ENCODE measurements around the gene PRC1. TPM values are rescaled to one million over a fixed set of nuclear protein-coding genes. Genes with fewer than 3 reads are reported as not detected.

PRC1 gene
- total RNA-seq, 3 donors from 2014 or later: 10.9 to 41.0 (median 12.3) TPM

GRCh38 chr15:90936823-90937222 is 57.5 kb downstream of the PRC1 start:
- H3K9me3 ChIP-seq: no peaks in the 10 kb centered on the region
- intact Hi-C loops (cut with DNase I, micrococcal nuclease): no loop called here
- ATAC-seq (no peak), DNase-seq (no peak)
- TF ChIP-seq CTCF (IDR thresholded peaks at IDR 0.05): no peak
- no peak overlapping the region for H3K4me3 ChIP-seq
- H3K4me1 ChIP-seq (ENCODE audit: low read depth): peaks cover 14% of the 10 kb centered on the region
- H3K36me3 ChIP-seq (ENCODE audit: low read depth): peaks cover 6% of the 10 kb centered on the region

GRCh38 chr15:90934949-90935751 is 59.2 kb downstream of the PRC1 start, which contains the start of gene UNC45A:
Gene UNC45A, plus strand, starts transcription at chr15:90935285. Its CDS starts 40 bp downstream, at chr15:90935325.
- intact Hi-C loops (cut with DNase I, micrococcal nuclease): no loop called here

GRCh38 chr15:90934256-90934948 is 59.9 kb downstream of the PRC1 start:
- Histone ChIP-seq H3K9me3 (no peaks in the 10 kb centered on the region), H3K4me1 (ENCODE audit: low read depth) (peaks cover 26% of the 10 kb centered on the region), H3K4me3 (peak overlapping the region; percentile 42), H3K36me3 (ENCODE audit: low read depth) (no peaks in the 10 kb centered on the region)
- intact Hi-C loops (cut with DNase I, micrococcal nuclease): no loop called here
- peak; percentile 92 for TF ChIP-seq CTCF (IDR thresholded peaks at IDR 0.05)
- DNase-seq (peak; percentile 93 to 94 (median 94)), ATAC-seq (peak; percentile 61)

More at GRCh38 chr15:90934949-90935751, 59.2 kb downstream of the PRC1 start, which contains the start of gene UNC45A:
- H3K4me3 ChIP-seq: peak within 1 kb of the TSS; percentile 42
- no peaks in the 10 kb centered on the region for H3K9me3 ChIP-seq
- ATAC-seq (peak; percentile 82), DNase-seq (peak; percentile 97 to 98 (median 98))
- TF ChIP-seq CTCF (IDR thresholded peaks at IDR 0.05): no peak
- peaks cover 26% of the 10 kb centered on the region for H3K4me1 ChIP-seq (ENCODE audit: low read depth)
- H3K36me3 ChIP-seq (ENCODE audit: low read depth): peaks cover under 1% of the 10 kb centered on the region

GRCh38 chr15:90933301-90933700 is 61.0 kb downstream of the PRC1 start:
- DNase-seq (no peak), ATAC-seq (no peak)
- Histone ChIP-seq H3K9me3 (no peaks in the 10 kb centered on the region), H3K36me3 (ENCODE audit: low read depth) (no peaks in the 10 kb centered on the region), H3K4me1 (ENCODE audit: low read depth) (peaks cover 29% of the 10 kb centered on the region), H3K4me3 (no peak overlapping the region)
- no peak for TF ChIP-seq CTCF (IDR thresholded peaks at IDR 0.05)
- intact Hi-C loops (cut with DNase I, micrococcal nuclease): no loop called here

GRCh38 chr15:90932660-90932991 is 61.7 kb downstream of the PRC1 start:
- DNase-seq (no peak), ATAC-seq (no peak)
- H3K4me3 ChIP-seq: peak overlapping the region; percentile 46
- H3K4me1 ChIP-seq (ENCODE audit: low read depth): peaks cover 29% of the 10 kb centered on the region
- intact Hi-C loops (cut with DNase I, micrococcal nuclease): no loop called here
- no peak for TF ChIP-seq CTCF (IDR thresholded peaks at IDR 0.05)
- H3K36me3 ChIP-seq (ENCODE audit: low read depth): no peaks in the 10 kb centered on the region
- H3K9me3 ChIP-seq: no peaks in the 10 kb centered on the region
